ENCODE data around the gene SYNE1. TPM values are rescaled to one million over a fixed set of nuclear protein-coding genes. Genes with fewer than 3 reads are reported as not detected.

Gene SYNE1
- total and polyA plus RNA-seq, 7 donors: 6.0 to 74.6 (median 16.5) TPM

DNA sequence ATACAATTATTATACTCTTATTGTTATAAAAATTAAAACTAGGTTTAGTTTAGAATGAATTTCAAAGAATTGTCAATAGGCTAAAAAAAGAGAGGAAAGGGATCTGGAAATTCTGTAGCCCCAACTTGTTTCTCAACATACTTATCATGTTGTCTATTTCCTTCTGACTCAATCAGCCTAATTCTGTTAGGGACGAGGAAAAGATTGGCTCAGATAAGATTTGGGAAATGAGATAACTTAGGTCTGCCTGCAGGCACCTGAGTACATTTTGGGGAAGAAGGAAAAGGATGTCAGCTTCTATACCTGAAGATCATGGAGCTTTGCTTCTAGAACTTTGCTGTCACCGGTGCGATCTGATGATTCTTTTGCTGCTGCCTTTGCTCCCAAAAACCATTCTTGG is 238.8 kb downstream of the SYNE1 start:
- no peak for DNase-seq
- Histone ChIP-seq H3K4me3 (no peak overlapping the region), H3K27me3 (ENCODE audit: insufficient read depth in 3 of 3, low read length in 2 of 3) (no peaks in the 10 kb centered on the region), H3K27ac (no peak overlapping the region), H3K9me3 (no peaks in the 10 kb centered on the region), H3K36me3 (ENCODE audit: insufficient read depth in 1 of 2, low read depth in 1 of 2) (peaks cover 0 to 4% of the 10 kb centered on the region in 2 donors), H3K4me1 (no peaks in the 10 kb centered on the region)
- no peak for ATAC-seq
- WGBS, 3 donors: 77 to 86% (median 85%) methylated on average over 3 of the region's 3 CpGs
- intact Hi-C loops (cut with DNase I): no loop called here
- TF ChIP-seq, protein P1, sequence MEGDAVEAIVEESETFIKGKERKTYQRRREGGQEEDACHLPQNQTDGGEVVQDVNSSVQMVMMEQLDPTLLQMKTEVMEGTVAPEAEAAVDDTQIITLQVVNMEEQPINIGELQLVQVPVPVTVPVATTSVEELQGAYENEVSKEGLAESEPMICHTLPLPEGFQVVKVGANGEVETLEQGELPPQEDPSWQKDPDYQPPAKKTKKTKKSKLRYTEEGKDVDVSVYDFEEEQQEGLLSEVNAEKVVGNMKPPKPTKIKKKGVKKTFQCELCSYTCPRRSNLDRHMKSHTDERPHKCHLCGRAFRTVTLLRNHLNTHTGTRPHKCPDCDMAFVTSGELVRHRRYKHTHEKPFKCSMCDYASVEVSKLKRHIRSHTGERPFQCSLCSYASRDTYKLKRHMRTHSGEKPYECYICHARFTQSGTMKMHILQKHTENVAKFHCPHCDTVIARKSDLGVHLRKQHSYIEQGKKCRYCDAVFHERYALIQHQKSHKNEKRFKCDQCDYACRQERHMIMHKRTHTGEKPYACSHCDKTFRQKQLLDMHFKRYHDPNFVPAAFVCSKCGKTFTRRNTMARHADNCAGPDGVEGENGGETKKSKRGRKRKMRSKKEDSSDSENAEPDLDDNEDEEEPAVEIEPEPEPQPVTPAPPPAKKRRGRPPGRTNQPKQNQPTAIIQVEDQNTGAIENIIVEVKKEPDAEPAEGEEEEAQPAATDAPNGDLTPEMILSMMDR (IDR thresholded peaks at IDR 0.05): no peak

DNA sequence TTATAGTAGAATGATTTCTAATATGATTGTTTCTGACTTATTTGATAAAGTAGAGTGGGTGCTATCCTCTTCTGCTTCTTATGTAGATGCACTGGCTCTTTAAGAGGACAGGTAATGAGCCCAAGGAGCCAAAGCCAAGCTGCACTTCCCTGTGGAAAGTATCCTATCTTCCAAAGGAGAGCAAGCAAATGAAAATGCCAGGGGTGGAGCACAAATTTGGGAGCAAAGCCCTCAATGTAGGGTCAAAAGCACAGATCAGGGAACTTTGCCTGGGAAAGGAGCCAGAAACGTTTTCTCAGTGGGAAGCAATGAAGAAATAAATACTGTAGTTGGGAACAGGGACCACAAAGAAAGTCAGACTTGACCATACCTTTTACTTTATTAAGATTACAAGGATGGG is 242.9 kb downstream of the SYNE1 start:
- 21 to 29% (median 28%) methylated on average over 1 of the region's 1 CpG for WGBS, 3 donors
- no peaks in the 10 kb centered on the region for H3K4me1 ChIP-seq
- H3K4me3 ChIP-seq: no peak overlapping the region
- intact Hi-C loops (cut with DNase I): no loop called here
- DNase-seq: no peak
- no peak for ATAC-seq
- TF ChIP-seq, protein P1 (IDR thresholded peaks at IDR 0.05): no peak
- no peaks in the 10 kb centered on the region for H3K9me3 ChIP-seq
- H3K27ac ChIP-seq: no peak overlapping the region
- H3K36me3 ChIP-seq (ENCODE audit: insufficient read depth in 1 of 2, low read depth in 1 of 2): no peaks in the 10 kb centered on the region
- no peaks in the 10 kb centered on the region for H3K27me3 ChIP-seq (ENCODE audit: insufficient read depth in 3 of 3, low read length in 2 of 3)

DNA sequence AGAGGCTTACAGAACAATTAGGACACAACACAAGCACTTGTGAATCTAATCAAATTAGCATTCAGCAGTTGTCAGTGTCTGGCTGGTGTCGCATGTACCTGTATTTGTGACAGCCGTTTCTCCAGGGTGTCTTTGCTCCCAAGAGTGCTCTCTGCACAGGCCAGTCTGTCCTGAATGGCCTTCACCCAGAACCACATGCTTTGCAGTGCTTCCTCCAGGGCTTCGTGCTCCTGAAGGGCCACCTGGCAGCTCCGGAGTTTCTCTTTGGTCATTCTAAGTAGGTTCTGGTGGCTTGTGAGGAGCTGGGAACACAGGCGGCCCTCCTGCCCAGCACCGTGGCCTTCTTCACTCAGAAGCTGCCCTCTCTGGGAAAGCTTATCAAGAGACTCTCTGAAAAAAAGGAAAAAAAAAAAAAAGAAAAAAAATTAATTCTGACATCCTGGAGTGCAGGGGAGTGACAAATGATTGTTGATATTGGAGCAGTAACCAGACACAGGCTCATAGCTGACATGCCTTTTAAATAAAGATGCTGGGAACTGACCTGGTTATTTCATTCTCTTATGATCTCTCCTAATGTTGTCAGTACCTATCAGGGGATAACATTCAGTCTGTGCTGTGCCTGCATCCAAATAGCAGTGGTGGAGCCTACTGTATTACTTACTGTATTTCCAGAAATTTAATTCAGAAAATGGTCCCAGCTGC is 245.8 kb downstream of the SYNE1 start:
- Histone ChIP-seq H3K36me3 (ENCODE audit: insufficient read depth in 1 of 2, low read depth in 1 of 2) (no peaks in the 10 kb centered on the region), H3K27ac (no peak overlapping the region), H3K27me3 (ENCODE audit: insufficient read depth in 3 of 3, low read length in 2 of 3) (no peaks in the 10 kb centered on the region), H3K4me1 (no peaks in the 10 kb centered on the region), H3K4me3 (no peak overlapping the region), H3K9me3 (no peaks in the 10 kb centered on the region)
- intact Hi-C loops (cut with DNase I): no loop called here
- ATAC-seq (no peak), DNase-seq (no peak)
- 81 to 89% (median 86%) methylated on average over 6 of the region's 6 CpGs for WGBS, 3 donors
- TF ChIP-seq, protein P1 (IDR thresholded peaks at IDR 0.05): no peak

DNA sequence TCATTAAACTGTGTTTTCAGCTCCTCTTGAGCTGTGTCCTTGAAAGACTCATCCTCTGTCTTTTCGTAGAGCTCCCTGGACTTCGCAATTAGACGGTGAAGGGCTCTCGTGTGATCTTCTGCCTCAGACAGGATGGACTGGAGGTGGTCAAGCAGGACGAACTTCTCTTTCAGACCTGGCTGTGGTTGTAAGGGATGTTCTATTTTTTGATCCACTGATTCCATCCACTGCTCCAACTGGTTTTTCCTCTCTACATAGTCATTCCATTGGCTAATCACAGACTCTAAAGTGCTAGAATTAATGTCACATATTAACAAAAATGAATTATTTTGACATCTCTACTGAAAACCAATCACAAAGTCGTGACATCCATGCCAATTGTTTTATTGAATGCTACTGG is 250.1 kb downstream of the SYNE1 start:
- intact Hi-C loops (cut with DNase I): no loop called here
- H3K27me3 ChIP-seq (ENCODE audit: insufficient read depth in 3 of 3, low read length in 2 of 3): no peaks in the 10 kb centered on the region
- DNase-seq: no peak
- H3K9me3 ChIP-seq: no peaks in the 10 kb centered on the region
- no peaks in the 10 kb centered on the region for H3K36me3 ChIP-seq (ENCODE audit: insufficient read depth in 1 of 2, low read depth in 1 of 2)
- H3K4me3 ChIP-seq: no peak overlapping the region
- TF ChIP-seq, protein P1 (IDR thresholded peaks at IDR 0.05): no peak
- WGBS, 3 donors: 82 to 91% (median 86%) methylated on average over 6 of the region's 6 CpGs
- no peak for ATAC-seq
- no peaks in the 10 kb centered on the region for H3K4me1 ChIP-seq
- no peak overlapping the region for H3K27ac ChIP-seq

DNA sequence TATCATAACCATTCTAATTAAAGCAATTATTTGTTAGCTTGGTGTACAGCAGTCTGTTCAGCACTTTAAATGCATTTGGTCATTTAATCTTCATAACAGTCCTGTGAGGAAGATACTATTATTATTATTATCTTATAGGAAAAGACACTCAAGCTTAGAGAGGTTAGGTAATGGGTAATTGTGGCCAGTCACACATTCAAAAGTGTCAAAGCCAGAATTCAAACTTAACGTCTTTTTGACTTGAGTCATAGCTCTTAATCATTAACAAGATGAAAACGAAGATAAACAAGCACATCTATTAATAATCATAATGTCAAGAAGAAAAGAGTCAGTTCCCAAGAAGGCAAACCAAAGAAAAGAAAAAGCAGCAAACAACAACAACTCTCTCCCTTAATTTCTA is 251.0 kb downstream of the SYNE1 start:
- no peak for DNase-seq
- Histone ChIP-seq H3K36me3 (ENCODE audit: insufficient read depth in 1 of 2, low read depth in 1 of 2) (no peaks in the 10 kb centered on the region), H3K4me1 (peaks cover 4% of the 10 kb centered on the region), H3K9me3 (no peaks in the 10 kb centered on the region), H3K27me3 (ENCODE audit: insufficient read depth in 3 of 3, low read length in 2 of 3) (no peaks in the 10 kb centered on the region), H3K27ac (no peak overlapping the region), H3K4me3 (no peak overlapping the region)
- WGBS, 3 donors: 72 to 81% (median 76%) methylated on average over 2 of the region's 2 CpGs
- no peak for ATAC-seq
- intact Hi-C loops (cut with DNase I): no loop called here
- TF ChIP-seq, protein P1 (IDR thresholded peaks at IDR 0.05): no peak
